WTC11 (cell line): ENCODE results near the gene TBC1D1. TPM values are rescaled to one million over a fixed set of nuclear protein-coding genes. Genes with fewer than 3 reads are reported as not detected.

ENCODE experiments used
- ATAC-seq: fragments of 200-7000 bp; cut with Tn5 transposase; 2 replicates; pipeline ENCODE4 v1.10.0; 2021; ENCODE audit warnings: mild to moderate bottlenecking, moderate library complexity
- CTCF ChIA-PET: fragments of 300-600 bp; sonication (Branson Sonifier 250); formaldehyde crosslinking; loops from one replicate; lab custom pipeline; 2021; ENCODE audit warnings: antibody characterized with exemption; lab: Charles Lee
- POLR2A ChIA-PET: fragments of 350-600 bp; sonication (Branson Sonifier 250); formaldehyde crosslinking; loops from one replicate; lab custom pipeline; 2021; ENCODE audit warnings: antibody characterized with exemption; lab: Charles Lee
- DNase-seq: peaks from one replicate; pipeline ENCODE4 v3.0.0; 2021; ENCODE audit warnings: low spot score
- H3K27ac Mint-ChIP-seq: 2 replicates; pipeline ENCODE4 v1.8.0; 2021; ENCODE audit warnings: mixed read lengths
- H3K27me3 Mint-ChIP-seq: 2 replicates; pipeline ENCODE4 v1.8.0; 2021; ENCODE audit warnings: low read depth, mild to moderate bottlenecking, moderate library complexity, mixed read lengths
- H3K36me3 Mint-ChIP-seq: 2 replicates; pipeline ENCODE4 v1.8.0; 2021; ENCODE audit warnings: mixed read lengths
- H3K4me1 Mint-ChIP-seq: 2 replicates; pipeline ENCODE4 v1.8.0; 2022; ENCODE audit warnings: mixed read lengths
- H3K4me3 Mint-ChIP-seq: 2 replicates; pipeline ENCODE4 v1.8.0; 2021; ENCODE audit warnings: mild to moderate bottlenecking, moderate library complexity, mixed read lengths
- H3K9me3 Mint-ChIP-seq: 2 replicates; pipeline ENCODE4 v1.8.0; 2021; ENCODE audit warnings: mixed read lengths
- ATF1 ChIP-seq: sonication (generic); formaldehyde crosslinking; IDR thresholded peaks from 2 replicates; pipeline ENCODE4 v1.8.1; 2023; ENCODE audit warnings: mild to moderate bottlenecking, moderate library complexity, missing genetic modification reagents
- ATF6 ChIP-seq: sonication (generic); formaldehyde crosslinking; IDR thresholded peaks from 2 replicates; pipeline ENCODE4 v1.8.1; 2023; ENCODE audit warnings: mild to moderate bottlenecking, missing genetic modification reagents
- CBFB ChIP-seq: sonication (generic); formaldehyde crosslinking; IDR thresholded peaks from 2 replicates; pipeline ENCODE4 v1.8.1; 2022; ENCODE audit warnings: mild to moderate bottlenecking, low read depth, missing genetic modification reagents
- EMX1 ChIP-seq: fragments of 250-450 bp; sonication (Bioruptor Pico); IDR thresholded peaks from 2 replicates; pipeline ENCODE4 v1.8.0; 2021; ENCODE audit warnings: mild to moderate bottlenecking
- ESRRA ChIP-seq: sonication (generic); formaldehyde crosslinking; IDR thresholded peaks from 2 replicates; pipeline ENCODE4 v1.8.1; 2022; ENCODE audit warnings: mild to moderate bottlenecking, missing genetic modification reagents, borderline replicate concordance
- ETV6 ChIP-seq: sonication (generic); formaldehyde crosslinking; IDR thresholded peaks from 2 replicates; pipeline ENCODE4 v1.8.1; 2022; ENCODE audit warnings: mild to moderate bottlenecking, missing genetic modification reagents
- FOXK1 ChIP-seq: sonication (generic); formaldehyde crosslinking; IDR thresholded peaks from 2 replicates; pipeline ENCODE4 v1.8.0; 2022; ENCODE audit warnings: mild to moderate bottlenecking, moderate library complexity, missing genetic modification reagents
- HMGA2 ChIP-seq: fragments of 250-450 bp; sonication (Bioruptor Pico); IDR thresholded peaks from 2 replicates; pipeline ENCODE4 v1.4.0; 2021; ENCODE audit warnings: mild to moderate bottlenecking, moderate library complexity
- MLX ChIP-seq: sonication (generic); formaldehyde crosslinking; IDR thresholded peaks from 2 replicates; pipeline ENCODE4 v1.8.1; 2023; ENCODE audit warnings: mild to moderate bottlenecking, missing genetic modification reagents, moderate library complexity
- MYBL2 ChIP-seq: sonication (generic); formaldehyde crosslinking; IDR thresholded peaks from 2 replicates; pipeline ENCODE4 v1.8.1; 2023; ENCODE audit warnings: mild to moderate bottlenecking, moderate library complexity, missing genetic modification reagents
- NR2C2 ChIP-seq: sonication (generic); formaldehyde crosslinking; IDR thresholded peaks from 2 replicates; pipeline ENCODE4 v1.8.0; 2022; ENCODE audit warnings: mild to moderate bottlenecking, missing genetic modification reagents
- ZNF121 ChIP-seq: sonication (generic); formaldehyde crosslinking; IDR thresholded peaks from 2 replicates; pipeline ENCODE4 v1.8.0; 2023; ENCODE audit warnings: missing genetic modification reagents
- ZNF138 ChIP-seq: sonication (generic); formaldehyde crosslinking; conservative IDR thresholded peaks from 2 replicates; pipeline ENCODE4 v1.8.1; 2022; ENCODE audit warnings: mild to moderate bottlenecking, moderate library complexity, missing genetic modification reagents
- ZNF263 ChIP-seq: sonication (generic); formaldehyde crosslinking; IDR thresholded peaks from 2 replicates; pipeline ENCODE4 v1.8.1; 2022; ENCODE audit warnings: low read depth, mild to moderate bottlenecking, moderate library complexity, missing genetic modification reagents
- ZNF317 ChIP-seq: sonication (generic); formaldehyde crosslinking; IDR thresholded peaks from 2 replicates; pipeline ENCODE4 v1.8.1; 2023; ENCODE audit warnings: low read depth, mild to moderate bottlenecking, moderate library complexity, missing genetic modification reagents, borderline replicate concordance
- ZNF416 ChIP-seq: fragments of 250-450 bp; sonication (Bioruptor Pico); IDR thresholded peaks from 2 replicates; pipeline ENCODE4 v1.9.0; 2021; ENCODE audit warnings: mild to moderate bottlenecking, inconsistent platforms
- ZNF532 ChIP-seq: fragments of 250-450 bp; sonication (Bioruptor Pico); IDR thresholded peaks from 2 replicates; pipeline ENCODE4 v1.9.0; 2021; ENCODE audit warnings: mild to moderate bottlenecking, borderline replicate concordance
- total RNA-seq: library from RNA; stranded (reverse); gene quantifications from 3 replicates; pipeline ENCODE4 v1.2.3, GENCODE V29; 2021
- TF ChIP-seq, protein P1 (sequence below): sonication (generic); formaldehyde crosslinking; conservative IDR thresholded peaks from 2 replicates; pipeline ENCODE4 v1.8.1; 2023; ENCODE audit warnings: mild to moderate bottlenecking, low read depth, missing genetic modification reagents, moderate library complexity
- TF ChIP-seq, protein P2 (sequence below): fragments of 250-450 bp; sonication (Bioruptor Pico); IDR thresholded peaks from 2 replicates; pipeline ENCODE4 v1.9.0; 2021; ENCODE audit warnings: mild to moderate bottlenecking
- TF ChIP-seq, protein P3 (sequence below): sonication (generic); formaldehyde crosslinking; IDR thresholded peaks from 2 replicates; pipeline ENCODE4 v1.8.1; 2022; ENCODE audit warnings: mild to moderate bottlenecking, missing genetic modification reagents, moderate library complexity, borderline replicate concordance

The TBC1D1 gene
- total RNA-seq, 1 experiment from 2014 or later = 134 TPM

DNA sequence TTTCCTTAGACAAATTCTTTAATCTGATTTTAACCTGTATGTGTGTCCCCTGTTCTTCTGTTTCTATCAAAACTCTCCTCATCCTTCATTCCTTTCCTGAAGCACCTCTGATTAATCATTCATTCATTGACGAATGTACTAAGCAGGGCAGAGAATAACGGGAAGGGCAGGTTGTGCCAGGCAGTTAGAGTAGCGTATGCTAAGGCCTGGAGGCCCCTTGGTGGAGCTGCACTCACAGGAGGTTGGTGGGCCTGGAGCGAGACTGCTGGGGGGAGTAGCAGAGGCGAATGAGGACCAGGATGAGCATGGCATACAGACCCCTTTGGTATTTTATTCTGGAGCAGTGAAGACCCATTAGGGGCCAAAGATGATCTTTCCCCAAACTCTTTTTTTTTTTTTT, 91.9 kb downstream of the TBC1D1 start (continued):
- TF ChIP-seq, protein P1, sequence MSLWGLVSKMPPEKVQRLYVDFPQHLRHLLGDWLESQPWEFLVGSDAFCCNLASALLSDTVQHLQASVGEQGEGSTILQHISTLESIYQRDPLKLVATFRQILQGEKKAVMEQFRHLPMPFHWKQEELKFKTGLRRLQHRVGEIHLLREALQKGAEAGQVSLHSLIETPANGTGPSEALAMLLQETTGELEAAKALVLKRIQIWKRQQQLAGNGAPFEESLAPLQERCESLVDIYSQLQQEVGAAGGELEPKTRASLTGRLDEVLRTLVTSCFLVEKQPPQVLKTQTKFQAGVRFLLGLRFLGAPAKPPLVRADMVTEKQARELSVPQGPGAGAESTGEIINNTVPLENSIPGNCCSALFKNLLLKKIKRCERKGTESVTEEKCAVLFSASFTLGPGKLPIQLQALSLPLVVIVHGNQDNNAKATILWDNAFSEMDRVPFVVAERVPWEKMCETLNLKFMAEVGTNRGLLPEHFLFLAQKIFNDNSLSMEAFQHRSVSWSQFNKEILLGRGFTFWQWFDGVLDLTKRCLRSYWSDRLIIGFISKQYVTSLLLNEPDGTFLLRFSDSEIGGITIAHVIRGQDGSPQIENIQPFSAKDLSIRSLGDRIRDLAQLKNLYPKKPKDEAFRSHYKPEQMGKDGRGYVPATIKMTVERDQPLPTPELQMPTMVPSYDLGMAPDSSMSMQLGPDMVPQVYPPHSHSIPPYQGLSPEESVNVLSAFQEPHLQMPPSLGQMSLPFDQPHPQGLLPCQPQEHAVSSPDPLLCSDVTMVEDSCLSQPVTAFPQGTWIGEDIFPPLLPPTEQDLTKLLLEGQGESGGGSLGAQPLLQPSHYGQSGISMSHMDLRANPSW (CRISPR knock-in tag) = no peak
- no peak for TF ChIP-seq MLX (CRISPR knock-in tag)
- TF ChIP-seq, all 79 proteins: peak for 0

DNA sequence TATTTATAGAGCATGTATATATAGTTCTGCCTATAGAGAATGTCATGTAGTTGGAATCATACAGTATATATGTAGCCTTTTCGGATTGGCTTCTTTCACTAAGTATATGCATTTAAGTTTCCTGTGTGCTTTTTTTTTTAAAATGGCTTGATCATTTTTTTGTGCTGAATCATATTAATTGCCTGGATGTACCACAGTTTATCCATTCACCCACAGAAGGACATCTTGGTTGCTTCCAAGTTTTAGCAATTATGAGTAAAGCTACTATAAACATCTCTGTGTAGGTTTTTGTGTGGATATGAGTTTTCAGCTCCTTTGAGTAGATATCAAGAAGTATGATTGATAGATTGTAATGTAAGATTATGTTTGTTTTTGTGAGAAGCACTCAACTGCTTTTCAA, 93.1 kb downstream of the TBC1D1 start:
- CTCF ChIA-PET = no interaction called here
- H3K27ac Mint-ChIP-seq = no peak overlapping the region
- ATAC-seq (no peak), DNase-seq (no peak)
- POLR2A ChIA-PET = no interaction called here
- H3K4me1 Mint-ChIP-seq = peaks cover 74% of the 10 kb centered on the region
- H3K9me3 Mint-ChIP-seq = no peaks in the 10 kb centered on the region
- no peak for TF ChIP-seq ESRRA
- no peak for TF ChIP-seq FOXK1 (CRISPR knock-in tag)
- TF ChIP-seq ZNF263 (CRISPR knock-in tag) = no peak
- no peak for TF ChIP-seq ZNF317 (CRISPR knock-in tag)
- no peak for TF ChIP-seq HMGA2
- TF ChIP-seq ZNF416 (CRISPR knock-in tag) = no peak
- no peak for TF ChIP-seq ATF6 (CRISPR knock-in tag)
- no peak for TF ChIP-seq EMX1
- TF ChIP-seq NR2C2 (CRISPR knock-in tag) = no peak
- TF ChIP-seq MYBL2 (CRISPR knock-in tag) = no peak
- TF ChIP-seq ZNF532 (CRISPR knock-in tag) = no peak
- no peak for TF ChIP-seq ATF1 (CRISPR knock-in tag)
- TF ChIP-seq ETV6 (CRISPR knock-in tag) = no peak
- TF ChIP-seq ZNF121 (CRISPR knock-in tag) = no peak
- TF ChIP-seq, protein P2, sequence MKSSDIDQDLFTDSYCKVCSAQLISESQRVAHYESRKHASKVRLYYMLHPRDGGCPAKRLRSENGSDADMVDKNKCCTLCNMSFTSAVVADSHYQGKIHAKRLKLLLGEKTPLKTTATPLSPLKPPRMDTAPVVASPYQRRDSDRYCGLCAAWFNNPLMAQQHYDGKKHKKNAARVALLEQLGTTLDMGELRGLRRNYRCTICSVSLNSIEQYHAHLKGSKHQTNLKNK (CRISPR knock-in tag) = no peak
- TF ChIP-seq ZNF138 (CRISPR knock-in tag) = no peak
- TF ChIP-seq CBFB (CRISPR knock-in tag) = no peak
- TF ChIP-seq, protein P3, sequence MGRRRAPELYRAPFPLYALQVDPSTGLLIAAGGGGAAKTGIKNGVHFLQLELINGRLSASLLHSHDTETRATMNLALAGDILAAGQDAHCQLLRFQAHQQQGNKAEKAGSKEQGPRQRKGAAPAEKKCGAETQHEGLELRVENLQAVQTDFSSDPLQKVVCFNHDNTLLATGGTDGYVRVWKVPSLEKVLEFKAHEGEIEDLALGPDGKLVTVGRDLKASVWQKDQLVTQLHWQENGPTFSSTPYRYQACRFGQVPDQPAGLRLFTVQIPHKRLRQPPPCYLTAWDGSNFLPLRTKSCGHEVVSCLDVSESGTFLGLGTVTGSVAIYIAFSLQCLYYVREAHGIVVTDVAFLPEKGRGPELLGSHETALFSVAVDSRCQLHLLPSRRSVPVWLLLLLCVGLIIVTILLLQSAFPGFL (CRISPR knock-in tag) = no peak
- H3K36me3 Mint-ChIP-seq = no peaks in the 10 kb centered on the region
- H3K4me3 Mint-ChIP-seq = no peak overlapping the region
- H3K27me3 Mint-ChIP-seq = no peaks in the 10 kb centered on the region
